Jurkat, Clone E6-1 (cell line): ENCODE measurements around the gene TMEM245.
"Not testable (repeated sequence)": the region's sequence is repeated elsewhere in the genome, so short reads cannot be mapped to it uniquely, and the experiment has no call there.

Experiments
- DNase-seq: peaks from one replicate; pipeline ENCODE4 v3.0.0-alpha.2; 2011; ENCODE audit warnings: low read depth, low spot score
- H3K4me3 ChIP-seq: 2 replicates; pipeline ENCODE4 v1.5.1; 2011; ENCODE audit warnings: mild to moderate bottlenecking, low read length, control low read depth, moderate library complexity

Gene TMEM245

GRCh38 chr9:109138421-109138820 is 18.7 kb upstream of the TMEM245 start:
- DNase-seq = no peak
- no peak overlapping the region for H3K4me3 ChIP-seq

- no peak overlapping the region for H3K4me3 ChIP-seq
- no peak for DNase-seq
Observed at GRCh38 chr9:109134167-109134578, 14.4 kb upstream of the TMEM245 start.

- DNase-seq = no peak
Observed at GRCh38 chr9:109133533-109133932, 13.8 kb upstream of the TMEM245 start.

GRCh38 chr9:109132567-109133021 is 12.8 kb upstream of the TMEM245 start:
- DNase-seq = no peak
- H3K4me3 ChIP-seq = no peak overlapping the region

More at GRCh38 chr9:109133533-109133932, 13.8 kb upstream of the TMEM245 start:
- no peak overlapping the region for H3K4me3 ChIP-seq

GRCh38 chr9:109129470-109130197 is 9.9 kb upstream of the TMEM245 start:
- no peak overlapping the region for H3K4me3 ChIP-seq
- no peak for DNase-seq

GRCh38 chr9:109126671-109127070 is 6.9 kb upstream of the TMEM245 start:
- H3K4me3 ChIP-seq, DNase-seq: not testable (repeated sequence)

GRCh38 chr9:109124121-109124520 is 4.4 kb upstream of the TMEM245 start:
- no peak overlapping the region for H3K4me3 ChIP-seq
- no peak for DNase-seq

- peak; percentile 68 for DNase-seq
- H3K4me3 ChIP-seq = no peak overlapping the region
Observed at GRCh38 chr9:109122726-109123621, 3.2 kb upstream of the TMEM245 start.

GRCh38 chr9:109121232-109121796 is 1.6 kb upstream of the TMEM245 start:
- DNase-seq = no peak

GRCh38 chr9:109120204-109120789 is 550 bp upstream of the TMEM245 start:
- DNase-seq = no peak
- peak overlapping the region; percentile 50 for H3K4me3 ChIP-seq

More at GRCh38 chr9:109121232-109121796, 1.6 kb upstream of the TMEM245 start:
- H3K4me3 ChIP-seq = no peak overlapping the region

- DNase-seq = no peak
- peak overlapping the region; percentile 89 for H3K4me3 ChIP-seq
Observed at GRCh38 chr9:109118808-109119438, 824 bp downstream of the TMEM245 start.

GRCh38 chr9:109117856-109118807 is 1.6 kb downstream of the TMEM245 start:
- no peak for DNase-seq
- H3K4me3 ChIP-seq = peak overlapping the region; percentile 89

- H3K4me3 ChIP-seq = no peak overlapping the region
- DNase-seq = no peak
Observed at GRCh38 chr9:109115931-109116526, 3.7 kb downstream of the TMEM245 start.

- DNase-seq = no peak
- H3K4me3 ChIP-seq = no peak overlapping the region
Observed at GRCh38 chr9:109114670-109115069, 5.1 kb downstream of the TMEM245 start.

- DNase-seq = no peak
- H3K4me3 ChIP-seq = no peak overlapping the region
Observed at GRCh38 chr9:109113892-109114609, 5.7 kb downstream of the TMEM245 start.

GRCh38 chr9:109113254-109113653 is 6.5 kb downstream of the TMEM245 start:
- H3K4me3 ChIP-seq = no peak overlapping the region
- DNase-seq = no peak
